Esophagus muscularis mucosa (tissue), 3 donors: ENCODE results near the gene CCDC186.

Experiments used
- CTCF ChIP-seq, 3 experiments: fragments of 200-600 bp in 2 of 3; fragments of 450-650 bp in 1 of 3; sonication (generic) in 2 of 3; IDR thresholded peaks; one replicate each; pipeline ENCODE4 v1.5.1; 2017 to 2019; ENCODE audit warnings: antibody characterized with exemption in 3 of 3, mild to moderate bottlenecking in 2 of 3, moderate library complexity in 1 of 3
- POLR2A ChIP-seq: fragments of 450-650 bp; IDR thresholded peaks from one replicate; pipeline ENCODE4 v1.6.1; 2017; ENCODE audit warnings: antibody characterized with exemption, moderate library complexity, mild to moderate bottlenecking, low read depth

DNA sequence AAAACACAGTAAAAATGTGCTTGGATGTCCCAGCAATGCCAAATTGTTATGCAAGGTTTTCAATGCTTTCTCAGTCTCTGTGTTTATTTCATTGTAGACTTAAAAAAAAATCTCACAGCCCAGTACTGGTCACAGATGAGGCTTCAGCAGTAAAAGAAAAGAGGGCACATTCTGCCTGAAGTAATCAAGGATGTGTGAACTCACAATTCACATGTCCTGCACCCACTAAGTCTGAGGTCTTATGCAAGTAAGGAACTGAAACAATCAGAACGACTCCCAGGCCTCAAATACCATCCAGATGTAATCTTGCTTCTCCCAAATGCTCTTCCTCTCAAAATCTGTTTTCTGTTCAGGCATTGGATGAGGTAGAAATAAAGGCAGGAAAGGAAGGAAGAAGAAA, 96.7 kb downstream of the CCDC186 start:
- TF ChIP-seq CTCF (IDR thresholded peaks at IDR 0.05) (no peak), POLR2A (no peak)
